GM20000 (cell line): ENCODE results near the gene CCDC91.

ENCODE experiments used
- DNase-seq: peaks from one replicate; pipeline ENCODE4 v3.0.0; 2012; ENCODE audit warnings: low spot score
- CTCF ChIP-seq: IDR thresholded peaks from 2 replicates; pipeline ENCODE4 v1.5.1; 2012; ENCODE audit warnings: mild to moderate bottlenecking, control low read depth; ENCODE audit errors: extremely low read depth, missing control alignments

The CCDC91 gene

GRCh38 chr12:28340261-28341045 is 150.2 kb downstream of the CCDC91 start:
- DNase-seq: no peak
- TF ChIP-seq CTCF: no peak

- DNase-seq: no peak
- TF ChIP-seq CTCF: no peak
Measured at GRCh38 chr12:28343713-28344112, 153.5 kb downstream of the CCDC91 start.

GRCh38 chr12:28346567-28346966 is 156.3 kb downstream of the CCDC91 start:
- no peak for TF ChIP-seq CTCF
- no peak for DNase-seq

GRCh38 chr12:28349196-28349595 is 158.9 kb downstream of the CCDC91 start:
- DNase-seq: no peak
- no peak for TF ChIP-seq CTCF

- no peak for TF ChIP-seq CTCF
- DNase-seq: no peak
Measured at GRCh38 chr12:28350502-28350901, 160.2 kb downstream of the CCDC91 start.

GRCh38 chr12:28351414-28351813 is 161.2 kb downstream of the CCDC91 start:
- DNase-seq: no peak
- TF ChIP-seq CTCF: no peak

- TF ChIP-seq CTCF: no peak
- DNase-seq: no peak
Measured at GRCh38 chr12:28355161-28355560, 164.9 kb downstream of the CCDC91 start.
